ENCODE measurements around the gene SIK2.
"Not testable (repeated sequence)": the region's sequence is repeated elsewhere in the genome, so short reads cannot be mapped to it uniquely, and the experiment has no call there.

The SIK2 gene

DNA sequence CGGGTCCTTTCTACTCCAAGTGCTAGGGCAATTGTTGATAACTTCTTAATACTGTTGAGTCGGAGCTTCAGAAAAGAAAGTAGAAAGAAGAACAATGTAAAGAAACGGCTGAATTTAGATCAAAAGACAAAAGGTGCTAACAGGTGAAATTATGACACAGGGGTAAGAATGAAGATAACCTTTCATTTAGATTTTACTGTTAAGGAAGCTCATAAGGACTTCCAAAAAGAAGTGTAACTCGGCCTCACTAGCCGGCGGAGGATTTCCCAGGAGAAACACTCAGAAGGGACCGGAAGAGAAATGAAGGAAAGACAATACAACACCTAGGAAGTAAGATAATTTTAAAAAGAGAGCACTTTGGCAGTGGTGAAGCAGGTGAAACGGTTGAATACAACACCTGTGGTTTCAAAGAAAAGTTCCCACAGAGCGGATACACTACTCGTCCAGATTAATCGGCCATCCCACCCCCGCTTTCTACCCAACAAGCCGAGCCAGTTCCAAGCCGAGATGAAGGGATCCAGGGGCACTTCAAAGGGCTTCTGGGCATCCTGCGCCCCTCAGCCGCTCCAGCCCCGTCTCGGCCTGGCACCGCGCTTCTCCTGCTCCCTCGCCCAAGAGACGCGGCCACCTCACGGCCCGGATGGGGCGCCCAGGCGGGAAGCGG lies 163.2 kb downstream of the SIK2 start:
- no peak for DNase-seq

DNA sequence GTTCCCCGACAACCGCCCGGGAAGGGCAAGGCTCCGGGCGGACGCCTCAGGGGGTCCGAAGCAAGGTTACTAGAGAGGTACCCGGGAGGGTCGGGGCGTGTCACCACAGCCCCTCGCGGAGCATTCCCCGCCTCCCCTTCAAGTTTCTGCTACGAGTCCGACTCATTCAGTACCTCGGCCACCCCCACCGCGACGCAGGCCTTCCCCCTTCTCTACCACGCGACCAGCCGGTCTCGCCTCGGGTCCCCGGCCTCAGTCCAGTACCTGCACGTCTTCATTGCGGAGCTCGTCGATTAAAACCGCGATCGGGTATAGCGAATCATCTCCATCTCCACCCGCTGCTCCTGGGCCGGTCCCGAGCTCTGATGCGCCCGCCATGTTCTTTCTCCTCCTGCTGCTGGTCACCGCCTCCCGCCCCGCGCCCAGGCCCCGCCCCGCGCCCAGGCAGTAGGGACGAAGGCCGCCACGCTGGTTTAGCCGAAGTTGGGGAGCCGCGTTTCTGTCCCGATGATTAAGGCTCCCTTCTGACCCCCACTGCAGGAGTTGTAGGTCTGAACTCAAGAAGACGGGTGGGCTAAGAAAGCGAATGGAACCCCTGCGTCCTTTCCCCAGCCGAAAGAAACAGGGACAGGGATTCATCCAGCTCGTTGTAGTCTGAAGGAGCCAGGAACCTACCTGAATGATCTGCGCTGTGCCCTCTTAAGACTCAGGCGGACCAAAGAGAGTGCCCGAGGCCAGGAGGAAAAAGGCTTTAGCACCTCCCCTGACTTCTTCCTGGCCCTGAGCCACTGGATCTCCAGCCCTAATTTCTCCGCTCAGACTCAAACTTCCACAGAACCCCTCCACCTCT lies 164.0 kb downstream of the SIK2 start, which contains the start of gene PPP2R1B:
Gene PPP2R1B, minus strand, starts transcription at position 406 of the 850 bp plus-strand sequence. Its CDS starts 28 bp downstream, at position 378.
- peak; percentile 60 for DNase-seq

DNA sequence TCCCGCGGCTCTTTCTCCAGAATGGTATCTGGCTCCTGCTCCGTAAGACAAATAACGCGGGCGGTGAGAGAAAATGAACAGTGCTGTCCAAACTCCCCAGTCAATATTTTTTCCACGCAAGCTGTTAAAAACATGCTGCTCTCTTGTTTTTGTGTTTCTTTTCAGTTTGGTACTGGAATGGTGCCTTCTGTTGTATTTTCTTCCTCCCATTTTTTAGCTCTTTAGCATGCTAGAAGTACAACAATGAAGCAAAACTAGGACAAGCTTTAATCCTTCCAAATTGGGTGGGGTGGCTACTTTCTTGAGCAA lies 164.5 kb downstream of the SIK2 start:
- no peak for DNase-seq

DNA sequence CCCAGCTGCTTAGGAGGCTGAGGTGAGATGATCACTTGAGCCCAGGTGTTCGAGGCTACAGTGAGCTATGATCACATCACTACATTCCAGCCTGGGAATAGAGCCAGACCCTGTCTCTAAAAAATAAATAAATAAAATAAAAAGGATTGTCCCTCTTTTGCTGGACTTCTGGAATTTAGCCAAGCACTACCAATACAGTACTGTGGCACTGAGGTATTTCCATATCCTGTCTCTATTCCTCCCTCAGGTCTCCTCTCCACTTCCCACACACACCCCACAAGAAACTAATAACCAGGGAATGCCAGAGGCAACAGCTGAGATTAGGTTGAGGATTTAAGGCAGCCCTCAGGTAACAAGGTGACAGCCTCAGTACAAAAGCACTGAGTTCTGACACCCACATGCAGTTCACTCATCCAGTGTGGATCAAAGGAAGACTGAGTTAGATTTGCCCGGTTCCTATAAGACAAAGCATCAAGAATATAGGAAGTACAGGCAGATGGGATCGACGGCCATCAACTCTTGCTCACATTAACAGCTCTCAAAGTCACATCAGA lies 168.4 kb downstream of the SIK2 start:
- no peak for DNase-seq

DNA sequence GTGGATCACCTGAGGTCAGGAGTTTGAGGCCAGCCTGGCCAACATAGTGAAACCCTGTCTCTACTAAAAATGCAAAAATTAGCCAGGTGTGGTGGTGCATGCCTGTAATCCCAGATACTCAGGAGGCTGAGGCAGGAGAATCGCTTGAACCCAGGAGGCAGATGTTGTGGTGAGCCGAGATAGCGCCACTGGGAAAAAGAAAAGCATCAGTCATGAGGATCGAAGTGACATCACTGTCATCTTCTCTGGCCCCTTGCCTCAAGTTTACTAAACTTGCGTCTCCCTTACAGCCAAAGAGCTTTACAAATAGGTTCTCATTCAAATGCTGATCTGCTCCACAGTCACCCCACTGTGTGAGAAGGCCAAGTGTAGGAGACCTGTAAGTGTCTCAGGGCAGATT lies 169.0 kb downstream of the SIK2 start:
- not testable (repeated sequence) for DNase-seq

DNA sequence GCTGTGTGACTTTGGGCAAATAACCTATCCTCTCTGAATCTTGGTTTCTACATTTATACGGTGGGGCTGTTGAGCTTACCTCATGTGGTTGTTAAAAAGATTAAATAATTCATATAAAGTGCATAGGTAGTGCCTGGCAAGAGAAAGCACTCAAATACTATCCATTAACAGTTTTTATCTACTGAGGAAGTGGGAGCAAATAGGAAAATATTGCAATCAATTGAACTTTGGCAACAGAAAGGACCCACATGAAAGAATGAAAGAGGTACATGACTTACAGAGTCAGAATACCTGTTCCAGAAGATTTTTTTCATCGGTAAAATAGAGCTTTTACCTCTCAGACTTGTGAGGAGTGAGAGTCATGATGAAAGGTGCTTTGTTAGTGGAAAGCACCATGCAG lies 170.3 kb downstream of the SIK2 start:
- no peak for DNase-seq

DNA sequence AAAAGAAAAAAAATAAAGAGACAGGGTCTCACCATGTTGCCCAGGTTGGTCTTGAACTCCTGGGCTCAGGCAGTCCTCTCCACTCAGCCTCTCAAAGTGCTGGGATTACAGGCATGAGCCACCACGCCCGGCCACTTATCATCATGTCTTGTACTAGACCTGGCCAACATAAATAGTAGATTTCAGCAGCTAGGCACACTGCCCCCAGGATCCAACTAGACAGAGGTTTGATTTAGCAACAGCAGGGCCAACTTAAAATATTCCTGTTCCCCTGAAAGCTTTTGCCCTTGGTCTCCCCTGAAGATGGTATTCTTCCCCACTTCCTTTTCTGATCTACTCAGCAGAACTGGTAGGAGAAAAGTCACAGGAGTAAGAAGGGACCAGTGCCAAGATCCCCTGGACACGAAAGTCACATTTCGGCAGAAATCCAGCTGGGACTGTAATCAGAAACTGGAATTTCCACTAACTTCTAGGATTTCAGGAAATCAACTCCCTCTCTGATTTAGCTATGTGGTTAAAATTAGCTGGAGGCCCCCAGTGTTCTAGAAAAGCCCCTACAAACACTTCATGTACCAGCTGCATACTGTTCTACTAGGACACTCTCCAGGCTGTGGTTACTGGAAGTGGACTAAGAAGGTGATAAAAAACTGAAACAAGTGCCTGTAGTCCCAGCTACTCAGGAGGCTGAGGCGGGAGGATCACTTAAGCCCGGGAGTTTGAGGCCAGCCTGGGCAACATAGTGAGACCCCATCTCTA lies 172.9 kb downstream of the SIK2 start:
- DNase-seq: no peak

DNA sequence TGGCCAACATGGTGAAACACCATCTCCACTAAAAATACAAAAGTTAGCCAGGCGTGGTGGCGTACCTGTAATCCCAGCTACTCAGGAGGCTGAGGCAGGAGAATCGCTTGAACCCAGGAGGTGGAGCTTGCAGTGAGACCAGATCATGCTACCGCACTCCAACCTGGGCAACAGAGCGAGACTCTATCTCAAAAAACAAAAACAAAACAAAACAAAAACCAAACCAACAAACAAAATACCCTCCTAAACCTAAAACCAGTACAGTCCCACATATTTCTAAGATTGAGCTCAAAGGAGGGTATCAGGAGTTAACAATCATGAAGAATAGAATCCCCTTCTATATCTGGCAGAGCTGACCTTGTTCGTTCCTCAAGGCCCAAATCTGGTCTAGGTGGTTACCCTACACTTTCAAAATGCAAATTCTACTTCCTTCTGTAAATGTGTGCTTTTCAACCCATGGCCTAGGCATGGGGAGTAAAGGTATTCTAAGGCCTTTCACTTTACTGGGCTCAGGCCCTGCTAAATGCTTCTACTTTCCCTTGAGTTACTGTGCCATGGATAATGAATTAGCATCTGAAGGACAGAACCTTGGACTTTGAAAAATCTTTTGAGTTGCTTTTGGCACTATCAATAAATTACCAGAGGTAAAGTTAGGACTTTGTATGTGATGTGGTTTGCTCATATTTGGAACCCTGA lies 174.3 kb downstream of the SIK2 start:
- DNase-seq: no peak

DNA sequence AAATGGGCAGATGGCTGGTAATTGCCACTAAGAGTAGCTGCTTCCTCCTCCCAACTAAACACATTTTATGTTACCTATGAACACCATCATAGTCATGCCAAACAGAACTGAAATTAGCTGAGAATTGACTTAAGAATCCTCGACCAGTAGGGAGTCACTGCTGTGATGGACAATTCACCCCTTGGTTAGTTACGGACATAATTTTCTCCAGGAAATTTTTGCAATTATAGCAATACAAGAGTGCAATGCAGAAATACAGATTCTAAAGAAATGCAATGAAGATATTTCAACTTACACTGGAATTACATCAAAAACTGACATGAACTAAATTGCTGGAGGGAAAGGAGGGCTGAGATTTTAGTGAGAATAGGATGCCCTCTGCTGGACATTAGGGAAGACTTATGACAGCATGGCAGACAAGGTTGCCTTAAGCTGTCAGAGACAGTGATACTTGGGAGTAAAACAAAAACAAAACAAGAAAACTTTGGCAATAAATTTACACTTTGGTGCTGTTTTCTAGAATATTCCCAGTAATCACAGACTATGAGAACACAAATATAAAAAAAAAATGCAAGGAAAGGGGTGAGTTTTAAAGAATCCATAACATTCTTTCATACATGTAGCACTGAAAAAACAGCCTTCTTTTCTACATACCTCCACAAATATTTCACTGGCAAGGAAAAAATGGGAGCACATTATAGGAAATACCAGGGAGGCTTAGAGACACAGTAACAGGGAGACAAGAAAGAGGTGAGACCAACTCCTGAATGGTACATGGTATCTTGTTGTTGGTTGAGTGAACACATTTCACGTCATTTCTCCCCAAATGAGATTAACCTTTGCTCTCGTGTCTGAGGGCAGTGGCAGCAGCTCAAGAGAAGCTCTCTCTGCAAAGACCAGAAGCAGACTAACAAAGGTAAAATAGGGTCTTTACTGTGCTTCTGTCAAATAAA lies 175.1 kb downstream of the SIK2 start:
- DNase-seq: peak; percentile 56

DNA sequence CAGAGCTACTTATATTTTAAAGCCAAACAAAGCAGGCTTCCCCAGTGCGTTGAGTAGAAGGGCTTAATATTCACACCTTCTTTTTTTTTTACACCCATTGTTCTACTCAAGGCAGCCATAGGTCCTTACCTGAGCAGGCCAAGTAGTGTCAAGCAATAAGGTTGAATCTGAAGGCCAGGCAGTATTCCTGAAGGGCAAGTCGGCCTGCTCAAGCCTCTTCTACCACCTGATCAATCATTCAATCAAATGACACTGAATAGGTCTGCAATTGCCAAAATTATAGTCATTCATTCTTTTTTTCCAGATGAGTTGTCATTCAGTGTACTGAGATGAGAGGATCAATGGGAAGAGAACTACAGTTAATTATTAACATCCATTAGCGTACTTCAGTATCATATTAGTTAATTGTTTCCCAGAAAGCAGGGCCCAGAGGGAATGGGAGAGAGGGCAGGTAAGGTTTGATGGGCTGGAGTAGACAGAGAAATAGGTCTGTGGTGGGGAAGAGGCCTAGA lies 175.9 kb downstream of the SIK2 start:
- no peak for DNase-seq

DNA sequence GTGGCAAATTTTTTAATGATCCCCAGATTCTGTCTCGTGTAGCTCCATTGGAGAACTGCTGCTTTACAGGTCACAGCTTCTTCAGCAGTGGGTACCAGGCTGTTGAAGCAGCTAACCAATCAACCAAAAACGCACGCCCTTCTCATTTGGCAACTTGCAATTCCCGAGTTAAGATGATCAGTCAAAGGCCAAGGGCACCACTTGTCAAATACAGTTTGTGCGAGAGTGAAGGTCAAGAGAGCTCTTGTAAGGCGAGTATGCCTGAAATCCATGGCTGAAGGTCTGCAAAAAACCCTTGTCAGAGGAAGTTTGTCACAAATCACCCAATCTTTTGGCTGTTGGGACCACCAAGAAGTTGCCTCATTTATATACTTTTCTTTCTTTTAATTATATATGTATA lies 176.9 kb downstream of the SIK2 start:
- DNase-seq: no peak

All from GDM1 (cell line).